GM10847 (cell line): ENCODE data around the gene ZFP57.

Experiments
- POLR2A ChIP-seq: IDR thresholded peaks from 2 replicates; pipeline ENCODE4 v1.6.1; 2011; ENCODE audit not compliant: insufficient read length; ENCODE audit errors: extremely low read depth

Gene ZFP57

GRCh38 chr6:29680904-29681303 is at the start of gene ZFP57:
Gene ZFP57 (minus strand): TSS chr6:29681152. CDS start chr6:29677003, 4,149 bp downstream.
- no peak for TF ChIP-seq POLR2A

GRCh38 chr6:29730575-29731126 is 49.7 kb upstream of the ZFP57 start:
- TF ChIP-seq POLR2A, result no peak

GRCh38 chr6:29729774-29730328 is 48.9 kb upstream of the ZFP57 start:
- no peak for TF ChIP-seq POLR2A

- TF ChIP-seq POLR2A, result no peak
These were observed 47.9 kb upstream of the ZFP57 start for GRCh38 chr6:29728875-29729270.

- no peak for TF ChIP-seq POLR2A
These were observed 47.4 kb upstream of the ZFP57 start for GRCh38 chr6:29728173-29728874.

- no peak for TF ChIP-seq POLR2A
These were observed 46.7 kb upstream of the ZFP57 start for GRCh38 chr6:29727637-29728036.

- TF ChIP-seq POLR2A, result no peak
These were observed 45.7 kb upstream of the ZFP57 start for GRCh38 chr6:29726571-29727194.

GRCh38 chr6:29726001-29726400 is 45.0 kb upstream of the ZFP57 start:
- TF ChIP-seq POLR2A, result peak; percentile 18

GRCh38 chr6:29724937-29725869 is 44.3 kb upstream of the ZFP57 start:
- TF ChIP-seq POLR2A, result peak; percentile 1

- peak; percentile 62 for TF ChIP-seq POLR2A
These were observed 43.0 kb upstream of the ZFP57 start for GRCh38 chr6:29723666-29724588.

GRCh38 chr6:29723262-29723665 is 42.3 kb upstream of the ZFP57 start, which contains the start of gene HLA-F:
Gene HLA-F (plus strand): TSS chr6:29723434. CDS start chr6:29723464, 30 bp downstream.
- peak; percentile 53 for TF ChIP-seq POLR2A

- TF ChIP-seq POLR2A, result no peak
These were observed 39.9 kb upstream of the ZFP57 start for GRCh38 chr6:29720863-29721262.

- TF ChIP-seq POLR2A, result no peak
These were observed 29.5 kb upstream of the ZFP57 start for GRCh38 chr6:29710281-29710941.
